T-cell (primary cell): Measurements from ENCODE around the gene PARD3B. TPM values are rescaled to one million over a fixed set of nuclear protein-coding genes. Genes with fewer than 3 reads are reported as not detected.

Experiments
- ATAC-seq, 4 experiments: fragments of 200-7000 bp in 3 of 4; fragments of 150-1000 bp in 1 of 4; cut with Tn5 transposase; replicated peaks in 1 of 4; 1 replicate in 3 of 4; 2 replicates in 1 of 4; pipeline ENCODE4 v1.10.0; 2021; ENCODE audit warnings: moderate library complexity in 3 of 4, mild to moderate bottlenecking in 2 of 4, moderate number of reproducible peaks in 1 of 4
- CTCF ChIA-PET, 2 donors: fragments of 300-600 bp; sonication (Branson Sonifier 250); formaldehyde crosslinking; loops; one replicate each; lab custom pipeline; 2022; ENCODE audit warnings: antibody characterized with exemption in 2 of 2; lab: Charles Lee
- POLR2A ChIA-PET, 2 donors: fragments of 300-600 bp; sonication (Branson Sonifier 250); formaldehyde crosslinking; loops; one replicate each; lab custom pipeline; 2022; ENCODE audit warnings: antibody characterized with exemption in 2 of 2; lab: Charles Lee
- DNase-seq, 35 experiments: peaks; one replicate each; pipeline versions ENCODE4 v3.0.0 to v3.0.0-alpha.2; 2013 to 2023
- H3K27ac ChIP-seq: one replicate; pipeline ENCODE4 v1.5.1; 2013; ENCODE audit warnings: low read length
- H3K27me3 ChIP-seq, 2 experiments: replicated peaks in 1 of 2; 1 replicate in 1 of 2; 2 replicates in 1 of 2; pipeline versions ENCODE4 v1.6.1 to v1.7.0; 2013; ENCODE audit warnings: low read length in 1 of 2, mixed read lengths in 1 of 2; ENCODE audit not compliant: control insufficient read depth in 2 of 2, insufficient read depth in 2 of 2; ENCODE audit errors: extremely low read depth in 1 of 2
- H3K36me3 ChIP-seq, 2 donors: 1 replicate in 1 of 2; 2 replicates in 1 of 2; pipeline versions ENCODE4 v1.6.1 to v1.7.0; 2013; ENCODE audit warnings: low read length in 1 of 2; ENCODE audit not compliant: control insufficient read depth in 2 of 2, insufficient read depth in 1 of 2; ENCODE audit errors: extremely low read depth in 1 of 2
- H3K4me1 ChIP-seq, 2 experiments: 1 replicate in 1 of 2; 2 replicates in 1 of 2; pipeline versions ENCODE4 v1.6.1 to v1.7.0; 2013; ENCODE audit warnings: low read length in 2 of 2, mixed read lengths in 1 of 2; ENCODE audit not compliant: insufficient read depth in 2 of 2, control insufficient read depth in 1 of 2; ENCODE audit errors: extremely low read depth in 1 of 2
- H3K4me3 ChIP-seq, 2 donors: 1 replicate in 1 of 2; 2 replicates in 1 of 2; pipeline versions ENCODE4 v1.5.1 to v1.7.0; 2013; ENCODE audit warnings: mild to moderate bottlenecking in 2 of 2, low read length in 1 of 2, moderate library complexity in 1 of 2; ENCODE audit not compliant: control insufficient read depth in 1 of 2; ENCODE audit errors: extremely low read depth in 1 of 2
- H3K9me3 ChIP-seq: 2 replicates; pipeline ENCODE4 v1.7.0; 2013
- H3K27ac Mint-ChIP-seq, 2 donors: one replicate each; pipeline ENCODE4 v1.8.0; 2020 to 2021; ENCODE audit warnings: mild to moderate bottlenecking in 2 of 2, mixed read lengths in 2 of 2
- H3K27me3 Mint-ChIP-seq, 2 donors: one replicate each; pipeline ENCODE4 v1.8.0; 2021 to 2022; ENCODE audit warnings: mixed read lengths in 2 of 2
- H3K36me3 Mint-ChIP-seq: one replicate; pipeline ENCODE4 v1.8.0; 2021; ENCODE audit warnings: mixed read lengths
- H3K4me1 Mint-ChIP-seq, 3 donors: one replicate each; pipeline ENCODE4 v1.8.0; 2020 to 2022; ENCODE audit warnings: mixed read lengths in 3 of 3, mild to moderate bottlenecking in 1 of 3
- H3K4me3 Mint-ChIP-seq, 3 donors: one replicate each; pipeline ENCODE4 v1.8.0; 2020 to 2022; ENCODE audit warnings: mild to moderate bottlenecking in 3 of 3, mixed read lengths in 3 of 3, moderate library complexity in 3 of 3
- H3K9me3 Mint-ChIP-seq, 3 donors: one replicate each; pipeline ENCODE4 v1.8.0; 2020 to 2022; ENCODE audit warnings: mixed read lengths in 3 of 3
- WGBS: methylation state at CpG from one replicate; pipeline ENCODE4 v1.1.5; 2013; ENCODE audit warnings: missing lambda C conversion rate; ENCODE audit not compliant: insufficient coverage; 5-methylcytosine and 5-hydroxymethylcytosine counted together
- total RNA-seq, 35 experiments: library from RNA in 6 of 35; stranded (reverse) in 6 of 35; fragments of 120-200 nt in 1 of 35; gene quantifications; one replicate each; pipeline versions ENCODE4 v1.2.1 to v1.2.4 and lab custom pipeline; 2013 to 2026

Gene PARD3B
- total RNA-seq, 5 donors from 2014 or later (not counting 1 experiment from before 2014, with no cell fraction given) = 0.75 to 2.0 (median 1.6) TPM

DNA sequence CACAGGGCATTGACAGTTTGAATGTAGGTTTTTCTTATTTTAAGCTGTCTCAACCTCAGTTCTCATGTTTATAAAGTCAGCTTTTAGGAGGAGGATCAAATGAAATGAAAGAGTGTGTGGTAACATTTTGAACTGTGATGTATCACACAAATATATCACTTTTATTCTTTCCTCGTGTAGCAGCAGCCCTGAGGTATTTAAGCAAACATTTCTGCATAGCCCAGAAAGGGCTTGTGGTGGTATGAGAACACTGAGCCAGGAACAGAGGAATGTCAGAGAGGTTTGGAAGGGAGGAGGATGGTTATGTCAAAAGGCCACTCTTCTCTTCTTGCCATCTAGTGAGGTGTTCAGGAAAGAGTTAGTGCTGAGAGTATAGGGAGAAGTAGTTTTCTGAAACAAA is 150.2 kb downstream of the PARD3B start:
- Histone ChIP-seq H3K4me3 (no peak overlapping the region), H3K27me3 (no peaks in the 10 kb centered on the region), H3K36me3 (no peaks in the 10 kb centered on the region), H3K4me1 (peaks cover 0 to 7% of the 10 kb centered on the region in 2 experiments), H3K27ac (no peak overlapping the region), H3K9me3 (no peaks in the 10 kb centered on the region)
- ATAC-seq (no peak), DNase-seq (no peak)
- ChIA-PET CTCF (no interaction called here), POLR2A (no interaction called here)
- Mint-ChIP-seq H3K4me3 (no peak overlapping the region), H3K27ac (no peak overlapping the region), H3K9me3 (no peaks in the 10 kb centered on the region), H3K36me3 (no peaks in the 10 kb centered on the region), H3K4me1 (peaks cover 8 to 12% (median 11%) of the 10 kb centered on the region in 3 donors), H3K27me3 (no peaks in the 10 kb centered on the region)
- no CpG with 5 or more reads among the region's 1 CpG for WGBS

DNA sequence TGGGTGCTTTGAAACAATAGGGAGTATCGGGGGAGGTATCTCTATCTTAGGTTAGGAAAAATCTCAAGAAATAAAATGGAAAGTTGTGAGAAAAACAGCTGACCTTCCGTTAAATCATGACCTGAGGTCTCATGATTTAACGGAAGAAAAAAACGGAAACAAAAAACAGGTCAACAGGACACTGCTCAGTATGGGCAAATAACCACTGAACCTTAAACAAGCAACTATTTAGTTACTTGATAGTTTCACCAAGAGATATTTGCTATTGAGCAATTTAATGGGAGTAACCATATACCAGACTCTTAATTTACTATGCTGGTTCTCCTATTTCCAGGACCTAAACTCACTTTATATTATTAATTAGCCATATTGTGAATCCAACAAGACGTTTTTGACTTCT is 150.8 kb downstream of the PARD3B start:
- CTCF ChIA-PET = no interaction called here
- no CpG with 5 or more reads among the region's 5 CpGs for WGBS
- Mint-ChIP-seq H3K4me3 (no peak overlapping the region), H3K27ac (no peak overlapping the region), H3K27me3 (no peaks in the 10 kb centered on the region), H3K9me3 (no peaks in the 10 kb centered on the region), H3K36me3 (no peaks in the 10 kb centered on the region), H3K4me1 (peaks cover 8 to 12% (median 11%) of the 10 kb centered on the region in 3 donors)
- no peaks in the 10 kb centered on the region for H3K36me3 ChIP-seq
- H3K4me1 ChIP-seq = peaks cover 0 to 7% of the 10 kb centered on the region in 2 experiments
- no peak for DNase-seq
- ATAC-seq = no peak
- H3K9me3 ChIP-seq = no peaks in the 10 kb centered on the region
- POLR2A ChIA-PET = no interaction called here
- H3K27me3 ChIP-seq = no peaks in the 10 kb centered on the region
- H3K4me3 ChIP-seq = no peak overlapping the region
- no peak overlapping the region for H3K27ac ChIP-seq

DNA sequence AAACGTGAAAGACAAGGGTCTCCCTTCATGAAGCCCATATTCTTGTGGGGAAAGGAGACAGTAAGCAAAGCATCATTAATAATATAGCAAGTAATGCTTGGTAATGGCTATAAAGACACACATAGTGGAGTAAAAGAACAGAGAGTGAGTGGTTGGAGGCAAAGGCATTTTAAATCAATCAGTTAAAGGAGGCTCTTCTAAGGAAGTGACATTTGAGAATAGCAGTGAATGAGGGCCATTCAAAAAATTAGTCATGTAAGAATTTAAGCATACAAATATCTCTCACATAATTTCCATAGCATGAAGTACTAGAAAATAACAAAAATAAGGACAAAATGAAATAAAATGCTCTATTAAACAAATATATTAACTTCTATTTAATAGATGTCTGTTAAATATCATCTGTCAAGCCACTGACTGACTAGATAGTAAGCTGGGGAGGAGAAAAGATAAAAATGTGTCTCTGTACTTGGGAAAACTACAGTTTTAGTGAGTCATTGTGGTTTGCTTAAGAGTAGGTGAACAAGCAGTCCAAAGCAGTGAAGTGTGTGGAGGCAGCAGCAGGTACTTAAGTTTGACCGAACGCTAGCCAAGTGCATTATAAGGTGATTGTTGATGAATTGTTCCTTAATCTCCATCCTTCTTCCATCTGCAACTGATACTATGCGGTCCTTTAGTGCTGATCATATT is 160.1 kb downstream of the PARD3B start:
- H3K9me3 ChIP-seq = no peaks in the 10 kb centered on the region

DNA sequence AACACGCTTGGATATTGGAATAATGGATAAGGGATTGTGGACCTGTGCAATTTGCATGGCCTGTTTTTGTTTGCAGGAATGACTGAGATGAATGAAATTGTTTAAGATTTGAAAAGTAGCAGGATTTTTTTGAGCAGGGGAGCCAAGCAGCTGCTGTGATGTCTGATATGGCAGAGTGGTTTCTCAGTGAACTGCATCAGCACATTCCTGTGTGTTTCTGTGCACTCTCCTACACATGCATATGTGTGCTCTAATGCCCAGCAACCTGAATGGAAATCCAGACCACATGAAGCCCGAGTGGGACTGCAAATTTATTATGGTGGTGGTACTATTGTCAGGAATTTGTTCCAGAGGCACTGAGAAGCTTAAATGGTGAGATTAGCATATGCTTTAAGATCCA is 161.7 kb downstream of the PARD3B start:
- Histone ChIP-seq H3K27me3 (no peaks in the 10 kb centered on the region), H3K4me3 (no peak overlapping the region), H3K4me1 (no peaks in the 10 kb centered on the region), H3K27ac (no peak overlapping the region), H3K9me3 (no peaks in the 10 kb centered on the region), H3K36me3 (no peaks in the 10 kb centered on the region)
- DNase-seq (no peak), ATAC-seq (no peak)
- no peaks in the 10 kb centered on the region for H3K36me3 Mint-ChIP-seq
- H3K4me3 Mint-ChIP-seq = no peak overlapping the region
- H3K27ac Mint-ChIP-seq = no peak overlapping the region
- CTCF ChIA-PET = interaction anchor here in 1 of 2 donors (0.6 kb wide), 1 partner anchor 11 kb away, joined by 3 read pairs; no protein-coding TSS in a partner anchor
- POLR2A ChIA-PET = no interaction called here
- H3K4me1 Mint-ChIP-seq = no peaks in the 10 kb centered on the region
- WGBS = 31% methylated on average over 1 of the region's 2 CpGs
- H3K27me3 Mint-ChIP-seq = peaks cover 0 to 7% of the 10 kb centered on the region in 2 donors
- no peaks in the 10 kb centered on the region for H3K9me3 Mint-ChIP-seq

More for the DNA sequence above, 160.1 kb downstream of the PARD3B start:
- POLR2A ChIA-PET = no interaction called here
- DNase-seq (no peak), ATAC-seq (no peak)
- Histone ChIP-seq H3K27ac (no peak overlapping the region), H3K36me3 (no peaks in the 10 kb centered on the region), H3K4me1 (no peaks in the 10 kb centered on the region), H3K4me3 (no peak overlapping the region), H3K27me3 (no peaks in the 10 kb centered on the region)
- Mint-ChIP-seq H3K36me3 (no peaks in the 10 kb centered on the region), H3K9me3 (no peaks in the 10 kb centered on the region), H3K4me1 (no peaks in the 10 kb centered on the region), H3K27ac (no peak overlapping the region), H3K27me3 (peaks cover 0 to 4% of the 10 kb centered on the region in 2 donors), H3K4me3 (no peak overlapping the region)
- no CpG with 5 or more reads among the region's 4 CpGs for WGBS
- CTCF ChIA-PET = no interaction called here

DNA sequence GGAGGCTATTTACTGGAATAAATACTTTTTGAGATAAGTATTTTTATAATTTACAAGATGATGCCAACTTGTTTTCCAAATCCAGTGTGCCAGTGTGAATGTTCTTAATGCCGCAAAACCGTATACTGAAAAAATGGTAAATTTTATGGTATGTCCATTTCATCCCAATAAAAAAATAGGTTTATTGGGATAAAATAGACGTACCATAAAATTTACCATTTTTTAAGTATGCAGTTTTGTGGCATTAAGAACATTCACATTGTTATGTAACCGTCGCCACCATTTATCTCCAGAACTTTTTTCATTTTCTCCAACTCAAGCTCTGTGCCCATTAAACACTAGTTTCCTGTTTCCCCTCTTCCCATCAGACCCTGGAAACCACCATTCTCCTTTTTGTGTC is 167.9 kb downstream of the PARD3B start:
- H3K27me3 ChIP-seq = no peaks in the 10 kb centered on the region
- H3K36me3 Mint-ChIP-seq = no peaks in the 10 kb centered on the region
- ChIA-PET CTCF (no interaction called here), POLR2A (no interaction called here)
- no peak for DNase-seq
- no peak overlapping the region for H3K4me3 ChIP-seq
- H3K9me3 Mint-ChIP-seq = peaks cover 0 to 5% (median 0%) of the 10 kb centered on the region in 3 donors
- no peak overlapping the region for H3K27ac ChIP-seq
- 50% methylated on average over 2 of the region's 5 CpGs for WGBS
- H3K27me3 Mint-ChIP-seq = peaks cover 0 to 3% of the 10 kb centered on the region in 2 donors
- ATAC-seq = no peak
- H3K4me1 ChIP-seq = no peaks in the 10 kb centered on the region
- H3K9me3 ChIP-seq = no peaks in the 10 kb centered on the region
- H3K36me3 ChIP-seq = no peaks in the 10 kb centered on the region
- H3K4me1 Mint-ChIP-seq = no peaks in the 10 kb centered on the region
- H3K27ac Mint-ChIP-seq = no peak overlapping the region
- no peak overlapping the region for H3K4me3 Mint-ChIP-seq

DNA sequence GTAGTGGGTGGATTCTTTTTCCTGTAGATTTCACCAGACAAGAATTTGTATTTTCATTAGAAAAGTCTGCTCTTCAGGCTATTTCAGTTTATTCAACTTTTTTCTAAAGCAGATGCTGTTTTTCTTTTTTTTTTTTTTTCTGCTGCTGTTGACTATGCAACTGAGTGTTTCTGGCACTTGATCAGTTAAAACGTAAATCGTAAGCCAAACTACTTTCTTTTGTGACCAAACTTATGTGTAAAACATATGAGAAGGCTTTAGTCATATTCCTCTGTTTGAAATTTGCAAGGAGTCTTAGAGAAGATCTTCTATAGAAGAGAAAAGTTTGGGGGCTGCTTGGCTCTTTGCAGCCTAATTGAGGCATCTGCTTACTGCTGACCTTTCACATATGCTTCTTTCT is 170.1 kb downstream of the PARD3B start:
- no peak overlapping the region for H3K4me3 ChIP-seq
- WGBS = no CpG with 5 or more reads among the region's 2 CpGs
- Mint-ChIP-seq H3K27ac (no peak overlapping the region), H3K27me3 (peaks cover 0 to 3% of the 10 kb centered on the region in 2 donors), H3K4me3 (no peak overlapping the region), H3K4me1 (no peaks in the 10 kb centered on the region), H3K9me3 (peaks cover 0 to 5% (median 0%) of the 10 kb centered on the region in 3 donors), H3K36me3 (no peaks in the 10 kb centered on the region)
- CTCF ChIA-PET = no interaction called here
- H3K9me3 ChIP-seq = no peaks in the 10 kb centered on the region
- no peaks in the 10 kb centered on the region for H3K36me3 ChIP-seq
- H3K4me1 ChIP-seq = no peaks in the 10 kb centered on the region
- H3K27ac ChIP-seq = no peak overlapping the region
- ATAC-seq (no peak), DNase-seq (no peak)
- POLR2A ChIA-PET = interaction anchor here in 1 of 2 donors (0.6 kb wide), 1 partner anchor 658 kb away, joined by 4 read pairs; no protein-coding TSS in a partner anchor
- no peaks in the 10 kb centered on the region for H3K27me3 ChIP-seq
